NT2/D1 (cell line): ENCODE results near the gene CYTH2.

ENCODE experiments used
- DNase-seq: peaks from one replicate; pipeline ENCODE4 v3.0.0-alpha.2; 2011; ENCODE audit warnings: low read depth, low spot score
- H3K27me3 ChIP-seq: 2 replicates; pipeline ENCODE4 v1.6.0; 2011; ENCODE audit warnings: mild to moderate bottlenecking; ENCODE audit not compliant: insufficient read length, insufficient read depth
- H3K36me3 ChIP-seq: 2 replicates; pipeline ENCODE4 v1.6.1; 2011; ENCODE audit warnings: mild to moderate bottlenecking, low read length, mixed read lengths; ENCODE audit not compliant: insufficient read depth, insufficient read length
- H3K4me1 ChIP-seq: 2 replicates; pipeline ENCODE4 v1.5.1; 2011; ENCODE audit not compliant: insufficient read depth, insufficient read length
- H3K4me3 ChIP-seq: 2 replicates; pipeline ENCODE4 v1.5.1; 2011; ENCODE audit warnings: low read depth; ENCODE audit not compliant: insufficient read length
- H3K9ac ChIP-seq: 2 replicates; pipeline ENCODE4 v1.6.0; 2011; ENCODE audit warnings: low read depth; ENCODE audit not compliant: insufficient read length
- H3K9me3 ChIP-seq: 2 replicates; pipeline ENCODE4 v1.5.1; 2011; ENCODE audit warnings: mild to moderate bottlenecking, low read length; ENCODE audit not compliant: insufficient read depth
- SUZ12 ChIP-seq: IDR thresholded peaks from 2 replicates; pipeline ENCODE4 v1.6.1; 2011; ENCODE audit not compliant: insufficient read length, insufficient read depth; ENCODE audit errors: extremely low read depth
- YY1 ChIP-seq: IDR thresholded peaks from 2 replicates; pipeline ENCODE4 v1.6.1; 2011; ENCODE audit not compliant: insufficient read length, insufficient read depth
- ZNF274 ChIP-seq: IDR thresholded peaks from 2 replicates; pipeline ENCODE4 v1.6.1; 2011; ENCODE audit warnings: mild to moderate bottlenecking, low read depth, low read length

CYTH2 gene

DNA sequence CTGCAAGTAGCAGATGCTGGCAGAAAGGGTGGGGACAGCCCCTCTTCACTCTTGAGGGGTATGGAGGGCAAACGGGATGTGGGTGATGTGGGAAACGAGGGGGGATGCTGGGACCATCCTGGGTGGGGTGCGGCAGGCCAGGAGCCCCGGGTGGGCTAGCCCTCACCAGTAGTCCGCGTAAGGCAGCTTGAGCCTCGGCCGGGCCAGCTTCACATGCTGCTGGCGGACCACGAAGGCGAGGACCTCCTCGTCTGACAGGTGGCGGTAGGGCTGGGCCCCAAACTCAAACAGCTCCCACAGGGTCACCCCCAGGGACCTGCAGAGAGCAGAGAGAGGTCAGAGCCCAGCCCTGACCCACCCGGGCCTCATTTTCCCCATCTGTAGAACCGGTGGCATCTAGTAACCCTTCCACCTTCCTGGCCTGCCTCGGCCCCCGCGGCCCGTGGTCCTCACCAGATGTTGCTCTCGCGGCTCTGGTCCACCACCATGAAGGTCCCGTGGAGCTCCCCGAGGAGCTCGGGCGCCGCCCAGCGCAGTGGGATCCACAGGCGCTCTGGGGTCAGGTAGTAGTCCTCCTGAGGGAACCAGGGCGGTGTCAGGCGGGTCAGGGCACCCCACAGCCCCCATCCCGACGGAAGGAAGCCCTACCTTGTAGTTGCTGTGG is 31.8 kb downstream of the CYTH2 start:
- DNase-seq: no peak
- peak overlapping the region; percentile 68 for H3K4me3 ChIP-seq
- H3K9me3 ChIP-seq: no peaks in the 10 kb centered on the region
- H3K36me3 ChIP-seq: no peaks in the 10 kb centered on the region
- peak overlapping the region; percentile 74 for H3K9ac ChIP-seq
- peaks cover 3% of the 10 kb centered on the region for H3K4me1 ChIP-seq
- no peak for TF ChIP-seq ZNF274
- no peak for TF ChIP-seq YY1
- no peak for TF ChIP-seq SUZ12
- H3K27me3 ChIP-seq: peaks cover 4% of the 10 kb centered on the region

DNA sequence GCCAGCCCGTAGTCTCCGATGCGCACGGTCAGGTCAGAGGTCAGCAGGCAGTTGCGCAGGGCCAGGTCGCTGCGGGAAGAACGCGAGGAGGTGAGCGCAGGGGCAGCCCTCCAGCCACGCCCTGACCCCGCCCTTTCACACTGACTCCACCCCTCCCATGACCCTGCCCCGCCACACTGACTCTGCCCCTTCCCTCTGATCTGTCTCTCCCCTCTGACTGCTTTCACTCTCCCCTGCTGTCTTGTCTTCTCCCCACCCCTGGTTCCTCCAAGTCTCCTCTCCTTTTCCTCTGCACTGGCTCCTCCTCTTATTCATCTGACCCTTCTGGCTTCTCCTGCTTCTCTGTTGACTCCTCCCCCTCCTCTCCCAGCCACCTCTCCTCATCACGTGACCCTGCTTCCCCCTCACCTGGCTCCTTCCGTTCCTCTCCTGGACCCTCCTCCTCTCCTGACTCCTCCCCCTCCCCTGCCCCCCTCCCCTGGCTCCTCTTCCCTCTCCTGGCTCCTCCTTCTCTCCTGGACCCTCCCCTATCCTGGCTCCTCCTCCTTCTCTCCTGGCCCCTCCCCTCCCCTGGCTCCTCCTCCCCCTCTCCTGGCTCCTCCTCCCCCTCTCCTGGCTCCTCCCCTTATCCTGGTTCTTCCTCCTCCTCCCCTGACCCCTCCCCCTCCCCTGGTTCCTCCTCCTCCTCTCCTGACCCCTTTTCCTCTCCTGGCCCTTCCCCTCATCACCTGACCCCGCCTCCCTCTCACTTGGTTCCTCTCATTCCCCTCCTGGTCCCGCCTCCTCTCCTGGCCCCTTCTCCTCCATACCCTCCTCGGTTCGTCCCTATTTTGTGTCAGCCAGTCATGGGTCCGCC is 32.6 kb downstream of the CYTH2 start:
- Histone ChIP-seq H3K4me1 (peaks cover 3% of the 10 kb centered on the region), H3K9ac (peak overlapping the region; percentile 74), H3K4me3 (peak overlapping the region; percentile 68), H3K9me3 (no peaks in the 10 kb centered on the region), H3K27me3 (peaks cover 4% of the 10 kb centered on the region), H3K36me3 (no peaks in the 10 kb centered on the region)
- DNase-seq: peak; percentile 94
- TF ChIP-seq YY1 (no peak), SUZ12 (no peak), ZNF274 (no peak)

DNA sequence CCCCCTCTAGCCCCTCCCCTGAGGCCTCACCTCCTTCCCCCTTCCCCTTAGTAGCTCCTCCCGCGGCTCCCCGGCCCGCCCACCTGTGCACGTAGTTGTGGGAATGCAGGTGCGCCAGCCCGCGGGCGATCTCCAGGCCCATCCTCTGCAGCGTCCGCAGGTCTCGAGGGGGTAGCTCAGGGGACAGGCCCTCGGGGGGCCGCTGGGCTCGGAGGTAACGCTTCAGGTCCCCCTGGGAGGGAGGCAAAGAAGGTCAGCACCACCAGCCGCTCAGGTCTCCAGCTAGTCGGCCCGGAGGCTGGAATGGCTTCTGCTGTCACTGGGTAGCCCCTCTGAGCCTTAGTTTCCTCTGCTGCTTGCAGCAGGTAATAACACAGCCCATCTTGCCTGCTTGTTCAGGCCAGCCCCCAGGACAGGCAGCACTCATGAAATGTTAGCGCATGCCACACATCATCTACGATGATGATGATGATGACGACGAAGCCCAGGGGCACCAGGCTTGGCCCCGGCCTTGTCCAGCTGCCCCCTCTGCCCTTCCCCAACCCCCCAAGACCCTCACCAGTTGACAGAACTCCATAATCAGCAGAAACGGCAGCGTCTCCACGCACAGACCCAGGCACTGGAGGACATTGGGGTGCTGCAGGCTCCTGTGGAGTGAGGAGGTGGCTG is 33.3 kb downstream of the CYTH2 start:
- Histone ChIP-seq H3K9ac (peak overlapping the region; percentile 51), H3K9me3 (no peaks in the 10 kb centered on the region), H3K36me3 (no peaks in the 10 kb centered on the region), H3K4me3 (peak overlapping the region; percentile 36), H3K4me1 (peaks cover 3% of the 10 kb centered on the region), H3K27me3 (peaks cover 4% of the 10 kb centered on the region)
- no peak for DNase-seq
- TF ChIP-seq ZNF274 (no peak), YY1 (no peak), SUZ12 (no peak)

DNA sequence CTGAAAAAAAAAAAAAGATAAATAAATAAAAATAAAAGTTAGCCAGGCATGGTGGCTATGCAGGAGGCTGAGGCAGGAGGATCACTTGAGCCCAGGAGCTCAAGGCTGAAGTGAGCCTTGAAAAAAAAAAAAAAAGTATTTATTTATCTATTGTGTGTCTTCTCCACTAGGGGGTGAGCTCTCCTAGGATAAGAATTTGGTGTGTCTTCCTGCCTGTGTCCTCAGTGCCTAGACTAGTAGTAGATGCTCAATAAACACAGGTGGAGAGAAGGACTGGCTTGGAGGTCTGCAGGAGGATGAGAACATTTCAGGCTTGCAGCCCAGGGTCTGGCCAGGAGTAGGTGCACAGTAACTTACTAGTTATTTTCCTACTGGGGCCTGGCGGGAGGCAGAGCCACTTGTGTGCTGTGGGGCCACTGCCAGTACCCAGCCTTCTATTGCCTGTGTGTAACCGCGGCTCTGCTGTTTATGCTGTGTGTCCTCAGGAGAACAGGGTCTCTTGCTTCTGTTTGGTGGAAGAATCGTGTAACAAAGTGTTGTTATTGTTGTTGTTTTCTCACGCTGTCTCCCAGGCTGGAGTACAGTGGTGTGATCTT is 37.1 kb downstream of the CYTH2 start:
- DNase-seq: no peak
- Histone ChIP-seq H3K9ac (no peak overlapping the region), H3K9me3 (no peaks in the 10 kb centered on the region), H3K4me1 (peaks cover 5% of the 10 kb centered on the region), H3K36me3 (no peaks in the 10 kb centered on the region), H3K4me3 (no peak overlapping the region), H3K27me3 (peaks cover 6% of the 10 kb centered on the region)
- no peak for TF ChIP-seq ZNF274

DNA sequence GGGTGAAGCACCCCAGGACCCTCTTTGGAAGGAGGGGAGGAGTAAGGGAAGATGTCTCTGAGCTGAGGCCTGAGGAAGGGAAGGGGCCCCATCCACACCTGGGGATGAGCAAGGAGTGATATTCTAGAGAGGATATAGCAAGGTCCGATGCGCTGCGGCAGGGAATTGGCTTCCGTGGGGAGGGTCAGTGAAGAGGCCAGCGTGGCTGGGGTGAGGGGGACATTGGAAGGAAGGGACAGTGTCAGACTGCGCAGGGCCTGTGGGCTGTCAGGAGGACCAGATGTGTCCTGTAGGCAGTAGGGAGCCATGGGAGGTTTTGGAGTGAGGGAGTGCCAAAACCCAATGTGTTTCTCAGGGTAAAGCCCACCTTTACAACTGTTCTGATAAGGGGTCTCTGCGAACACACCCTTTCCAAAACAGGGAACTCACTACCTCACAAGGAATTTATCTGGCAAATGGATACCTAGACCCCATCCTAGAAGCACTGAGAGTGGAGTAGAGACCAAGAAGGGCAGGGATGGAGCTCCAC is 38.8 kb downstream of the CYTH2 start:
- Histone ChIP-seq H3K9ac (no peak overlapping the region), H3K4me1 (peaks cover 5% of the 10 kb centered on the region), H3K36me3 (no peaks in the 10 kb centered on the region), H3K27me3 (peaks cover 22% of the 10 kb centered on the region), H3K9me3 (no peaks in the 10 kb centered on the region), H3K4me3 (no peak overlapping the region)
- DNase-seq: no peak
- no peak for TF ChIP-seq ZNF274
- TF ChIP-seq SUZ12: no peak
- TF ChIP-seq YY1: no peak

DNA sequence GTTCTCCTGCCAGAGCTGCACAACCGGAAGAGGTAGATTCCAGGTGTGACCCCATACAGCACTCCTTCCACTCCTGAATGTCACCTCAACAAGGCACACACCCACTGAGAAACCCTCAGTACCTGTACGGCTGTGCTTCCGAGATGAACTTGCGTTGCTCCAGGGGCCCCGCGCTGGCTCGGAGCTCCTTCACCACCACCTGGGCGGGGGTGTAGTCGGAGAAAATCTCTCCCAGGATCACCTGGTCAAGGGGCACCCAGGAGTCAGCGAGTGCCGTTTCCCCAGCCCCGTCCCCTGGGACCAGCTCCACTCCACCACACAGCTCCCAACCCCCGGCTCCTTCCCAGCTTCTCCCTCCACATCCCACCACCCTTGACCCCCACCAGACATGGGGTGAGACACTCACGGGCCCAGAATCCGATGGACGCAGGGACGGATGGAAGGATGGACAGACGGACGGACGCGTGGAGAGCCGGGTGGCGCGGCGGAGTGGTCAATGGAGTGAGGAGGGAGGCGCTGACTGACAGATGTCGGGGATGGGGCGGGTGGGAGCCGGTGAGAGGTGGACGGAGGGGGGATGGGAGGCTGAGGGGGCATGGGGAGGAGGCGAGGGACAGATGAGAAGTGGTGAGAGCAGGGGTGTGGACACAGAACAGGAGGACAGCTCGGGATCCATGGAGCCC is 39.7 kb downstream of the CYTH2 start:
- no peak overlapping the region for H3K9ac ChIP-seq
- H3K27me3 ChIP-seq: peaks cover 29% of the 10 kb centered on the region
- peaks cover 5% of the 10 kb centered on the region for H3K4me1 ChIP-seq
- TF ChIP-seq SUZ12: no peak
- TF ChIP-seq YY1: no peak
- TF ChIP-seq ZNF274: no peak
- no peaks in the 10 kb centered on the region for H3K9me3 ChIP-seq
- H3K36me3 ChIP-seq: no peaks in the 10 kb centered on the region
- DNase-seq: no peak
- H3K4me3 ChIP-seq: no peak overlapping the region
